B cell (primary cell): Measurements from ENCODE around the gene GIMAP2.

Experiments
- EZH2 ChIP-seq: IDR thresholded peaks from 2 replicates; pipeline ENCODE4 v1.6.1; 2012; ENCODE audit warnings: borderline replicate concordance, low read depth, mild to moderate bottlenecking, moderate library complexity, low read length; ENCODE audit not compliant: insufficient read depth, poor library complexity, severe bottlenecking
- TF ChIP-seq, protein P1 (sequence below): fragments of 200-600 bp; IDR thresholded peaks from one replicate; pipeline ENCODE4 v1.8.0; 2022; ENCODE audit warnings: antibody characterized with exemption, mild to moderate bottlenecking

DNA sequence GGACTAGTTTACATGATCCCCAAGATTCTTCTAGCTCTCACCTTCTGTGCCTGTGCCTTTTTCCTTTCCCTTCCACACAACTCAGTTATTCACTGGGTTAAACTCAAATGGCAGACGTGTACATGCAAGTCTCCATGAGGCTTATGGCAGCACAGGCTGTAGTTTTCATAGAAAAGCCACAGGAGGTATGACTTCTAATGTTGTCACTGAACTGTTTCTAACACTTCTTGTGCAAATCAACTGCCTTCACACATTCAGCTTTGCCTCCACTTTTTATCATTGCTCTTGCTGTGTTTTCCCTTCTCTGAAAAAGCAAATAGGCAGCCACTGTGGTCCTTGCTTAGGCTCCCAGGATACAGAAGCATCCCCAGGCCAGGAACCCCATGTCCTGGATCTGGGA lies 46.4 kb downstream of the GIMAP2 start:
- TF ChIP-seq, protein P1, sequence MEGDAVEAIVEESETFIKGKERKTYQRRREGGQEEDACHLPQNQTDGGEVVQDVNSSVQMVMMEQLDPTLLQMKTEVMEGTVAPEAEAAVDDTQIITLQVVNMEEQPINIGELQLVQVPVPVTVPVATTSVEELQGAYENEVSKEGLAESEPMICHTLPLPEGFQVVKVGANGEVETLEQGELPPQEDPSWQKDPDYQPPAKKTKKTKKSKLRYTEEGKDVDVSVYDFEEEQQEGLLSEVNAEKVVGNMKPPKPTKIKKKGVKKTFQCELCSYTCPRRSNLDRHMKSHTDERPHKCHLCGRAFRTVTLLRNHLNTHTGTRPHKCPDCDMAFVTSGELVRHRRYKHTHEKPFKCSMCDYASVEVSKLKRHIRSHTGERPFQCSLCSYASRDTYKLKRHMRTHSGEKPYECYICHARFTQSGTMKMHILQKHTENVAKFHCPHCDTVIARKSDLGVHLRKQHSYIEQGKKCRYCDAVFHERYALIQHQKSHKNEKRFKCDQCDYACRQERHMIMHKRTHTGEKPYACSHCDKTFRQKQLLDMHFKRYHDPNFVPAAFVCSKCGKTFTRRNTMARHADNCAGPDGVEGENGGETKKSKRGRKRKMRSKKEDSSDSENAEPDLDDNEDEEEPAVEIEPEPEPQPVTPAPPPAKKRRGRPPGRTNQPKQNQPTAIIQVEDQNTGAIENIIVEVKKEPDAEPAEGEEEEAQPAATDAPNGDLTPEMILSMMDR = no peak
- no peak for TF ChIP-seq EZH2
